Measurements from ENCODE around the gene LRRC73. TPM values are rescaled to one million over a fixed set of nuclear protein-coding genes. Genes with fewer than 3 reads are reported as not detected.

Gene LRRC73
- total and polyA plus RNA-seq, 9 of the 15 experiments (the other 6 are each of a cell fraction or from before 2014, with no cell fraction given) = 0.07 to 0.55 (median 0.16) TPM; not detected in 3

DNA sequence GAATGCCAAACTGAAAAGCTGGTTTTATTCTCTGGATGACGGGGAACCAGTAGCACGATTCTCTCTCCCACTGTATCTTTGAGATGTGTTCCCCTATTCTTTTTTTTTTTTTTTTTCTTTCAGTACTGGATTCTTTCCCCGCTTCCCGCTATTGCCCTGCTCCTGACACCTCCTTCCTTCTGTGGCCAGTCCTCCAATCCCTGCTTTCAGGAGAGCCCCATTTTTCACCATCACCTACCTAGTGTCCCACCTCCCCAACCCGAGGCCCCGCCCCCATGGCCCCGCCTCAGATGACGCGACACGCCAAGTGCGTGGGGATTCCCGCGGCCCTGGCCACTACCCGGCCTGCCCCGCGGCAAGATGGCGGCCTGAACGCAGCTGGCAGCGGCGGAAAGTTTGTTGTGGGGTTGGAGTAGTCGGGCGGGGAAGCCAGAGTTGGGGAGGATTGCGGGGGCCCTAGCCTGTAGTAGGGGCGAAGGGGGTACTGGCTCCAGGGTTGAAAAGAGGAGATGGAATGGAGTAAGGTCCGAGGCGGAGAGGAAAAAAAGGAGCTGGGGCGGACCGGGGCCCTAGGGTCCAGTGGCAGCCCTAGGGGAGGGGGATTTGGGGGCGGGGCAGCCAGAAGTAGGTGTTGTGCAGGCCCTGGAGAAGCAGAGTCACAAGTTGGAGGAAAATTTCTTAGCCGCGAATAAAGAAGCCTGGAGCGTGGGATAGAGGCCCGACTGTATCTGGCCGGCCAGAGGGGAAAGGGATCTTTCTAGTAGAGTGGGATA, 32.7 kb downstream of the LRRC73 start, which contains the start of gene TJAP1 (continued):
- TF ChIP-seq DLX4 (CRISPR knock-in tag; IDR thresholded peaks at IDR 0.05) (no peak), HDAC8 (tag; IDR thresholded peaks at IDR 0.05) (no peak), ZNF407 (IDR thresholded peaks at IDR 0.05; ENCODE audit: low read depth) (no peak), HNRNPH1 (optimal IDR thresholded peaks at IDR 0.05; ENCODE audit: low read depth, low read length) (no peak), CHD2 (IDR thresholded peaks at IDR 0.05; ENCODE audit: low read depth, low read length) (peak; percentile 55), MBD2 (IDR thresholded peaks at IDR 0.05; ENCODE audit: borderline replicate concordance, low read depth) (peak; percentile 74), PHF20 (IDR thresholded peaks at IDR 0.05; ENCODE audit: partially characterized antibody) (peak; percentile 95), CBX8 (IDR thresholded peaks at IDR 0.05; ENCODE audit: borderline replicate concordance, extremely low read depth, low read depth, low read length, poor library complexity, severe bottlenecking) (no peak), CXXC5 (CRISPR knock-in tag; IDR thresholded peaks at IDR 0.05) (peak; percentile 89), PHF8 (IDR thresholded peaks at IDR 0.05; ENCODE audit: borderline replicate concordance, low read length) (peak; percentile 89), NCOR1 (IDR thresholded peaks at IDR 0.05) (peak; percentile 58), BCOR (IDR thresholded peaks at IDR 0.05) (no peak), ELF4 (CRISPR knock-in tag; IDR thresholded peaks at IDR 0.05) (no peak), POLR3A (IDR thresholded peaks at IDR 0.05; ENCODE audit: borderline replicate concordance, extremely low read depth, insufficient read depth, insufficient read length) (no peak)
- TF ChIP-seq, protein P1, sequence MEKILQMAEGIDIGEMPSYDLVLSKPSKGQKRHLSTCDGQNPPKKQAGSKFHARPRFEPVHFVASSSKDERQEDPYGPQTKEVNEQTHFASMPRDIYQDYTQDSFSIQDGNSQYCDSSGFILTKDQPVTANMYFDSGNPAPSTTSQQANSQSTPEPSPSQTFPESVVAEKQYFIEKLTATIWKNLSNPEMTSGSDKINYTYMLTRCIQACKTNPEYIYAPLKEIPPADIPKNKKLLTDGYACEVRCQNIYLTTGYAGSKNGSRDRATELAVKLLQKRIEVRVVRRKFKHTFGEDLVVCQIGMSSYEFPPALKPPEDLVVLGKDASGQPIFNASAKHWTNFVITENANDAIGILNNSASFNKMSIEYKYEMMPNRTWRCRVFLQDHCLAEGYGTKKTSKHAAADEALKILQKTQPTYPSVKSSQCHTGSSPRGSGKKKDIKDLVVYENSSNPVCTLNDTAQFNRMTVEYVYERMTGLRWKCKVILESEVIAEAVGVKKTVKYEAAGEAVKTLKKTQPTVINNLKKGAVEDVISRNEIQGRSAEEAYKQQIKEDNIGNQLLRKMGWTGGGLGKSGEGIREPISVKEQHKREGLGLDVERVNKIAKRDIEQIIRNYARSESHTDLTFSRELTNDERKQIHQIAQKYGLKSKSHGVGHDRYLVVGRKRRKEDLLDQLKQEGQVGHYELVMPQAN (IDR thresholded peaks at IDR 0.05; ENCODE audit: borderline replicate concordance) = peak; percentile 83; the same call in 1 of the 2 replicates

Data from K562 (cell line).